Neural cell (in vitro differentiated cells): Measurements from ENCODE around the gene TAF1B. TPM values are rescaled to one million over a fixed set of nuclear protein-coding genes. Genes with fewer than 3 reads are reported as not detected.

Source experiments
- H2AFZ ChIP-seq: fragments of 200-600, 300-800 bp; sonication (generic), shearing (Covaris generic); 2 replicates; pipeline ENCODE4 v1.6.0; 2014; ENCODE audit warnings: low read depth, mild to moderate bottlenecking, antibody characterized with exemption, low read length, moderate library complexity
- H3F3A ChIP-seq: fragments of 200-600 bp; shearing (Covaris generic); 2 replicates; pipeline ENCODE4 v1.6.1; 2016; ENCODE audit warnings: mild to moderate bottlenecking, moderate library complexity, mixed read lengths, antibody characterized with exemption, low read length; ENCODE audit not compliant: insufficient read depth, poor library complexity, severe bottlenecking
- H3K27ac ChIP-seq: fragments of 200-600, 300-800 bp; sonication (generic), shearing (Covaris generic); 2 replicates; pipeline ENCODE4 v1.5.1; 2014; ENCODE audit warnings: mild to moderate bottlenecking, low read length, moderate library complexity
- H3K27me3 ChIP-seq: fragments of 300-800, 200-600 bp; sonication (generic), shearing (Covaris generic); 2 replicates; pipeline ENCODE4 v1.6.0; 2014; ENCODE audit warnings: mild to moderate bottlenecking, low read depth, low read length, moderate library complexity; ENCODE audit not compliant: insufficient read depth
- H3K36me3 ChIP-seq: fragments of 300-800, 200-600 bp; sonication (generic), shearing (Covaris generic); 2 replicates; pipeline ENCODE4 v1.5.1; 2014; ENCODE audit warnings: mild to moderate bottlenecking, antibody characterized with exemption, low read length, moderate library complexity; ENCODE audit not compliant: insufficient read depth
- H3K4me2 ChIP-seq: fragments of 300-800, 200-600 bp; sonication (generic), shearing (Covaris generic); 2 replicates; pipeline ENCODE4 v1.6.0; 2014; ENCODE audit warnings: mild to moderate bottlenecking, low read length
- H3K4me3 ChIP-seq: fragments of 300-800, 200-600 bp; sonication (generic), shearing (Covaris generic); 2 replicates; pipeline ENCODE4 v1.5.1; 2014; ENCODE audit warnings: mild to moderate bottlenecking, low read length, moderate library complexity
- H3K79me2 ChIP-seq: fragments of 200-600 bp; shearing (Covaris generic); replicated peaks from 2 replicates; pipeline ENCODE4 v1.6.0; 2014; ENCODE audit warnings: mild to moderate bottlenecking, low read length, moderate library complexity; ENCODE audit not compliant: insufficient read depth
- H3K9ac ChIP-seq: fragments of 300-800, 200-600 bp; sonication (generic), shearing (Covaris generic); 2 replicates; pipeline ENCODE4 v1.6.1; 2016; ENCODE audit warnings: mild to moderate bottlenecking, low read length, mixed read lengths
- H3K9me2 ChIP-seq: fragments of 200-600 bp; shearing (Covaris generic); 2 replicates; pipeline ENCODE4 v1.6.1; 2016; ENCODE audit warnings: mild to moderate bottlenecking, low read length, mixed read lengths; ENCODE audit not compliant: insufficient read depth
- H3K9me3 ChIP-seq: fragments of 200-600, 300-800 bp; sonication (generic), shearing (Covaris generic); 2 replicates; pipeline ENCODE4 v1.6.1; 2016; ENCODE audit warnings: mild to moderate bottlenecking, mixed run types, low read length, moderate library complexity, mixed read lengths
- H4K20me1 ChIP-seq: fragments of 200-600 bp; shearing (Covaris generic); 2 replicates; pipeline ENCODE4 v1.6.1; 2016; ENCODE audit warnings: mild to moderate bottlenecking, mixed run types; ENCODE audit not compliant: insufficient read depth
- EP300 ChIP-seq: fragments of 450-650 bp; conservative IDR thresholded peaks from 2 replicates; pipeline ENCODE4 v1.6.1; 2014; ENCODE audit warnings: antibody characterized with exemption, mild to moderate bottlenecking, moderate library complexity; ENCODE audit not compliant: poor library complexity, severe bottlenecking
- EZH2 ChIP-seq: fragments of 200-600, 300-800 bp; shearing (Covaris generic), sonication (generic); IDR thresholded peaks from 2 replicates; pipeline ENCODE4 v1.6.1; 2014; ENCODE audit warnings: antibody characterized with exemption, low read length, borderline replicate concordance, mild to moderate bottlenecking; ENCODE audit not compliant: insufficient read depth, poor library complexity, severe bottlenecking
- MXI1 ChIP-seq: fragments of 450-650 bp; conservative IDR thresholded peaks from 2 replicates; pipeline ENCODE4 v1.6.1; 2014; ENCODE audit warnings: antibody characterized with exemption, mild to moderate bottlenecking; ENCODE audit not compliant: poor library complexity, severe bottlenecking
- POLR2AphosphoS5 ChIP-seq: IDR thresholded peaks from 2 replicates; pipeline ENCODE4 v1.6.1; 2012
- RAD21 ChIP-seq: fragments of 450-650 bp; conservative IDR thresholded peaks from 2 replicates; pipeline ENCODE4 v1.6.1; 2014; ENCODE audit warnings: antibody characterized with exemption, mild to moderate bottlenecking, moderate library complexity
- SMC3 ChIP-seq: fragments of 450-650 bp; conservative IDR thresholded peaks from 2 replicates; pipeline ENCODE4 v1.6.1; 2014; ENCODE audit warnings: antibody characterized with exemption, mild to moderate bottlenecking, moderate library complexity; ENCODE audit not compliant: poor library complexity
- TAF1 ChIP-seq: IDR thresholded peaks from 2 replicates; pipeline ENCODE4 v1.6.1; 2012; ENCODE audit warnings: low read depth
- polyA plus RNA-seq: library from polyadenylated mRNA; depleted of rRNA; stranded (reverse); fragments of >200 nt; gene quantifications from 2 replicates; pipeline ENCODE4 v1.2.3, GENCODE V29; 2014
- TF ChIP-seq, protein P1 (sequence below): IDR thresholded peaks from 2 replicates; pipeline ENCODE4 v1.6.1; 2012; ENCODE audit warnings: borderline replicate concordance
- TF ChIP-seq, protein P2 (sequence below): fragments of 450-650 bp; IDR thresholded peaks from 2 replicates; pipeline ENCODE4 v1.5.1; 2014; ENCODE audit warnings: antibody characterized with exemption, mild to moderate bottlenecking, moderate library complexity; ENCODE audit not compliant: poor library complexity, severe bottlenecking

Gene TAF1B
- polyA plus RNA-seq, 1 donor from 2014 or later, result 11.2 TPM

DNA sequence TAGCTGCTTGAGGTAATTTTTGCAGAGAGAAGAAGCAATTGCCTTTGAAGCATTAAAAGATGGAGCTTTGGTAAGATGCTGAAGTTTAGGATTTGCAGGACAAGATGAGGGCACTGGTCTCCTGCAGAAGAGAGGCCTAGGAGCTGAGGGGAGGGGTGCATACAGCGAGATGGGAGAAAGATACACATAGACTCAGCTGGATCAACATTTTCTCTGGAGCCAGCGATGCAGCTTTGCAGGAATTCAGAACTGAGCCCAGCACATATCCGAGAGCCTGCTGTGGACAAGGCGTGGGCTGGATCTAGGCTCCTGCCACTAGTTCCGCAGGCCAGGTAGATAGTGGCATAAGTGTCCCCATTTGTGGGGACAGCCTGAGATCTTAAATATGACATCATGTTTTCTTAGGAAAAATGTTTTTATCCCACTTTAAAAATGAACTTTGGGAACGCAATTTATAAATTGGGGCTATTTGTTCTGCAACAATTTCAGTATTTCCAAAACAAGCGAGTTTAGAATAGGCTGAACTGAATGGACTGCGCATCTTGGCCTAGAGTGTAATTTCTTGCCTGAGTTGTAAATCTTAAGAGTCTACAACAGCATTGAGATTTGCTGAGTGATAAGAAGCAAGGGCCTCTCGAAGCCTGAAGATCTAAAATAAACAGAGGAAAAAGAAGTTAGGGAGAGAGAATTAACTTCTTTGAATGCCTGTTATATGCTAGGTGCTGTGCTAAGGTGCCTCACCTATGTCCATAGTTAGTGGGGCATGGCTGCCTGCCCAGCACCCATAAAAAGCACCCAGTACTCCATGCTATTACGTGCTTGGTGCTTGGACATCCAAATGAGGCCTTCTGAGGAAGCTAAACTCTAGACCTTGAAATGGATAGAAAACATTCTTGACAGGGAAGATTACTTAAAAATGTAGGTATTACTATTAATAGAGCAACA, 125.6 kb downstream of the TAF1B start:
- peaks cover 24% of the 10 kb centered on the region for H3K36me3 ChIP-seq
- H3F3A ChIP-seq, result no peaks in the 10 kb centered on the region
- H3K79me2 ChIP-seq, result no peaks in the 10 kb centered on the region
- H3K27me3 ChIP-seq, result no peaks in the 10 kb centered on the region
- H2AFZ ChIP-seq, result no peak overlapping the region
- no peaks in the 10 kb centered on the region for H3K9me3 ChIP-seq
- no peaks in the 10 kb centered on the region for H4K20me1 ChIP-seq
- TF ChIP-seq TAF1 (no peak), EZH2 (no peak), EP300 (no peak), SMC3 (no peak), RAD21 (no peak), POLR2AphosphoS5 (no peak), MXI1 (no peak)
- TF ChIP-seq, protein P1, sequence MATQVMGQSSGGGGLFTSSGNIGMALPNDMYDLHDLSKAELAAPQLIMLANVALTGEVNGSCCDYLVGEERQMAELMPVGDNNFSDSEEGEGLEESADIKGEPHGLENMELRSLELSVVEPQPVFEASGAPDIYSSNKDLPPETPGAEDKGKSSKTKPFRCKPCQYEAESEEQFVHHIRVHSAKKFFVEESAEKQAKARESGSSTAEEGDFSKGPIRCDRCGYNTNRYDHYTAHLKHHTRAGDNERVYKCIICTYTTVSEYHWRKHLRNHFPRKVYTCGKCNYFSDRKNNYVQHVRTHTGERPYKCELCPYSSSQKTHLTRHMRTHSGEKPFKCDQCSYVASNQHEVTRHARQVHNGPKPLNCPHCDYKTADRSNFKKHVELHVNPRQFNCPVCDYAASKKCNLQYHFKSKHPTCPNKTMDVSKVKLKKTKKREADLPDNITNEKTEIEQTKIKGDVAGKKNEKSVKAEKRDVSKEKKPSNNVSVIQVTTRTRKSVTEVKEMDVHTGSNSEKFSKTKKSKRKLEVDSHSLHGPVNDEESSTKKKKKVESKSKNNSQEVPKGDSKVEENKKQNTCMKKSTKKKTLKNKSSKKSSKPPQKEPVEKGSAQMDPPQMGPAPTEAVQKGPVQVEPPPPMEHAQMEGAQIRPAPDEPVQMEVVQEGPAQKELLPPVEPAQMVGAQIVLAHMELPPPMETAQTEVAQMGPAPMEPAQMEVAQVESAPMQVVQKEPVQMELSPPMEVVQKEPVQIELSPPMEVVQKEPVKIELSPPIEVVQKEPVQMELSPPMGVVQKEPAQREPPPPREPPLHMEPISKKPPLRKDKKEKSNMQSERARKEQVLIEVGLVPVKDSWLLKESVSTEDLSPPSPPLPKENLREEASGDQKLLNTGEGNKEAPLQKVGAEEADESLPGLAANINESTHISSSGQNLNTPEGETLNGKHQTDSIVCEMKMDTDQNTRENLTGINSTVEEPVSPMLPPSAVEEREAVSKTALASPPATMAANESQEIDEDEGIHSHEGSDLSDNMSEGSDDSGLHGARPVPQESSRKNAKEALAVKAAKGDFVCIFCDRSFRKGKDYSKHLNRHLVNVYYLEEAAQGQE, result no peak
- TF ChIP-seq, protein P2, sequence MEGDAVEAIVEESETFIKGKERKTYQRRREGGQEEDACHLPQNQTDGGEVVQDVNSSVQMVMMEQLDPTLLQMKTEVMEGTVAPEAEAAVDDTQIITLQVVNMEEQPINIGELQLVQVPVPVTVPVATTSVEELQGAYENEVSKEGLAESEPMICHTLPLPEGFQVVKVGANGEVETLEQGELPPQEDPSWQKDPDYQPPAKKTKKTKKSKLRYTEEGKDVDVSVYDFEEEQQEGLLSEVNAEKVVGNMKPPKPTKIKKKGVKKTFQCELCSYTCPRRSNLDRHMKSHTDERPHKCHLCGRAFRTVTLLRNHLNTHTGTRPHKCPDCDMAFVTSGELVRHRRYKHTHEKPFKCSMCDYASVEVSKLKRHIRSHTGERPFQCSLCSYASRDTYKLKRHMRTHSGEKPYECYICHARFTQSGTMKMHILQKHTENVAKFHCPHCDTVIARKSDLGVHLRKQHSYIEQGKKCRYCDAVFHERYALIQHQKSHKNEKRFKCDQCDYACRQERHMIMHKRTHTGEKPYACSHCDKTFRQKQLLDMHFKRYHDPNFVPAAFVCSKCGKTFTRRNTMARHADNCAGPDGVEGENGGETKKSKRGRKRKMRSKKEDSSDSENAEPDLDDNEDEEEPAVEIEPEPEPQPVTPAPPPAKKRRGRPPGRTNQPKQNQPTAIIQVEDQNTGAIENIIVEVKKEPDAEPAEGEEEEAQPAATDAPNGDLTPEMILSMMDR, result no peak
- no peak overlapping the region for H3K27ac ChIP-seq
- no peaks in the 10 kb centered on the region for H3K9me2 ChIP-seq
- no peak overlapping the region for H3K4me3 ChIP-seq
- no peak overlapping the region for H3K4me2 ChIP-seq
- H3K9ac ChIP-seq, result no peak overlapping the region

DNA sequence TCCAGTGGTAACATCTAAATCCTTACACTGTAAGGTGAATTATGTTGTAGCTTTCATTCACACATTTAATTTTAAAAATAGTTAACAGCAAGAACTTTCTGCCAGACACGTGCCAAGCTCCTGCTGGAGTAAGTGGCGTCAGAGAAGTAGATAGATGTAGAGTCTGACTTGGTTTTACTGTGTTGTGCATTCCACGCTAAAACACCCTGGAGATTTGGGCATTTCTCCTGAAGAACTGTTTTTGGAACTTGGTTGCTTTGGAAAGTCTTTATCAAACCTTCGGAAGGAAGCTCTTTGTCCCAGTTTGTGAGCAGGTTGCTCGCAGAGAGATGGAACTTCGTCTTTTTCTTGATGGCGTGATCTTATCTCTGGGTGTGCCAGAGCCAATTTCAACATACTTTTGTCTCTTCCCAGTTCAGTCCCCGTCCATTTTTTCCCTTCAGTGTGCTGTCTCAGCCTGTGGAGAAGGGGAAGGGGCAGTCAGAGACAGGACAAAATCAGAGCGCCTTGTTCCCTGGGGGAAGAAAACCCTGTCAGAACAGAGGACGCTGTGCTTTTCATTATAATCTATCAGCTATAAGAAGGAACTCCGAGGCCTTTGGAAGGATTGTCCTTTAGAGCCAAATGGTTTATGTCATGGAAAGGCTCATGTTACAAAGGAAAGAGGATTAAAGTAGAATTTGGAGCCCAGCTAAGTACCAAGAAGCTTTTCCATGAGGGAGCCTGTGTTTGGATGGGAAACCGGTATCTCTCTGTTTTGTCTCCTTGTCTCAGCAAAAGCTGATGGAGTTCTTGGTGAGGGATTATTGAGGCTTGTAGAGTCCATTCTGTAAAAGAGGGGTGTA, 127.1 kb downstream of the TAF1B start:
- H3K4me2 ChIP-seq, result no peak overlapping the region

More for the DNA sequence above, 127.1 kb downstream of the TAF1B start:
- Histone ChIP-seq H3K4me3 (no peak overlapping the region), H3K36me3 (peaks cover 19% of the 10 kb centered on the region), H3K9me3 (no peaks in the 10 kb centered on the region), H3K27me3 (no peaks in the 10 kb centered on the region), H3K9me2 (no peaks in the 10 kb centered on the region), H4K20me1 (no peaks in the 10 kb centered on the region), H3K27ac (no peak overlapping the region), H3F3A (no peaks in the 10 kb centered on the region), H3K79me2 (no peaks in the 10 kb centered on the region), H2AFZ (no peak overlapping the region), H3K9ac (no peak overlapping the region)
- TF ChIP-seq SMC3, result no peak
- TF ChIP-seq TAF1, result no peak
- no peak for TF ChIP-seq EP300
- no peak for TF ChIP-seq EZH2
